DND-41 (cell line): Measurements from ENCODE around the gene HEATR5B.

Source experiments
- ATAC-seq: fragments of 200-7000 bp; cut with Tn5 transposase; 3 replicates; pipeline ENCODE4 v1.9.1; 2021; ENCODE audit warnings: low read depth; ENCODE audit not compliant: insufficient read depth
- DNase-seq: peaks from one replicate; pipeline ENCODE4 v3.0.0-alpha.2; 2020
- H2AFZ ChIP-seq: 2 replicates; pipeline ENCODE4 v1.6.0; 2012; ENCODE audit warnings: low read depth, low read length
- H3K27ac ChIP-seq: 2 replicates; pipeline ENCODE4 v1.5.1; 2012; ENCODE audit warnings: low read length, inconsistent platforms
- H3K27me3 ChIP-seq: fragments of 200-600 bp; sonication (generic); 2 replicates; pipeline ENCODE4 v1.6.0; 2012; ENCODE audit warnings: low read length, mild to moderate bottlenecking, inconsistent platforms; ENCODE audit not compliant: insufficient read depth, poor library complexity
- H3K36me3 ChIP-seq: 2 replicates; pipeline ENCODE4 v1.5.1; 2012; ENCODE audit warnings: low read length, inconsistent platforms; ENCODE audit not compliant: insufficient read depth
- H3K4me1 ChIP-seq: 2 replicates; pipeline ENCODE4 v1.5.1; 2012; ENCODE audit warnings: mild to moderate bottlenecking, low read length; ENCODE audit not compliant: insufficient read depth
- H3K4me2 ChIP-seq: 2 replicates; pipeline ENCODE4 v1.6.0; 2012; ENCODE audit warnings: mild to moderate bottlenecking, moderate library complexity, low read length, inconsistent platforms; ENCODE audit not compliant: insufficient read depth
- H3K4me3 ChIP-seq, 2 experiments: fragments of 200-600 bp in 1 of 2; shearing (Covaris generic) in 1 of 2; 2 replicates each; pipeline ENCODE4 v1.5.1; 2012 to 2016; ENCODE audit warnings: inconsistent platforms in 2 of 2, low read length in 2 of 2, mild to moderate bottlenecking in 2 of 2, low read depth in 1 of 2, moderate library complexity in 1 of 2
- H3K79me2 ChIP-seq: 2 replicates; pipeline ENCODE4 v1.6.0; 2012; ENCODE audit warnings: low read length, inconsistent platforms; ENCODE audit not compliant: insufficient read depth
- H3K9ac ChIP-seq: 2 replicates; pipeline ENCODE4 v1.6.0; 2012; ENCODE audit warnings: low read depth, mild to moderate bottlenecking, inconsistent platforms, low read length, moderate library complexity
- H3K9me3 ChIP-seq: 2 replicates; pipeline ENCODE4 v1.5.1; 2012; ENCODE audit warnings: low read length, moderate library complexity, mild to moderate bottlenecking, inconsistent platforms; ENCODE audit not compliant: insufficient read depth, severe bottlenecking
- H4K20me1 ChIP-seq: 2 replicates; pipeline ENCODE4 v1.6.0; 2012; ENCODE audit warnings: low read length; ENCODE audit not compliant: insufficient read depth
- CTCF ChIP-seq: IDR thresholded peaks from 2 replicates; pipeline ENCODE4 v1.5.1; 2012; ENCODE audit warnings: borderline replicate concordance, low read length, moderate library complexity, mild to moderate bottlenecking; ENCODE audit not compliant: poor library complexity, severe bottlenecking; ENCODE audit errors: extremely low read depth
- EZH2 ChIP-seq: IDR thresholded peaks from 3 replicates; pipeline ENCODE4 v1.6.1; 2012; ENCODE audit warnings: borderline replicate concordance, low read depth, mild to moderate bottlenecking, moderate library complexity, low read length, inconsistent platforms; ENCODE audit not compliant: severe bottlenecking

The HEATR5B gene

GRCh38 chr2:37060446-37060845, 23.7 kb downstream of the HEATR5B start:
- no peaks in the 10 kb centered on the region for H3K4me1 ChIP-seq
- peaks cover 68% of the 10 kb centered on the region for H3K36me3 ChIP-seq
- no peak overlapping the region for H3K27ac ChIP-seq
- no peak for DNase-seq
- ATAC-seq, result no peak
- no peaks in the 10 kb centered on the region for H3K79me2 ChIP-seq
- no peak for TF ChIP-seq CTCF
- no peak for TF ChIP-seq EZH2
- H3K9ac ChIP-seq, result no peak overlapping the region
- H3K4me2 ChIP-seq, result no peak overlapping the region
- H3K4me3 ChIP-seq, result no peak overlapping the region
- H4K20me1 ChIP-seq, result no peaks in the 10 kb centered on the region
- H2AFZ ChIP-seq, result no peak overlapping the region
- no peaks in the 10 kb centered on the region for H3K9me3 ChIP-seq
- H3K27me3 ChIP-seq, result no peaks in the 10 kb centered on the region

- Histone ChIP-seq H3K4me2 (no peak overlapping the region), H4K20me1 (no peaks in the 10 kb centered on the region), H3K9ac (no peak overlapping the region), H3K4me1 (no peaks in the 10 kb centered on the region), H3K79me2 (no peaks in the 10 kb centered on the region), H3K27me3 (no peaks in the 10 kb centered on the region), H2AFZ (no peak overlapping the region), H3K4me3 (no peak overlapping the region), H3K27ac (no peak overlapping the region), H3K36me3 (peaks cover 67% of the 10 kb centered on the region), H3K9me3 (no peaks in the 10 kb centered on the region)
- DNase-seq (no peak), ATAC-seq (no peak)
- TF ChIP-seq CTCF, result no peak
- no peak for TF ChIP-seq EZH2
Observed at GRCh38 chr2:37059841-37060240, 24.3 kb downstream of the HEATR5B start.

- H3K9me3 ChIP-seq, result no peaks in the 10 kb centered on the region
- no peak overlapping the region for H3K4me3 ChIP-seq
- no peak for TF ChIP-seq EZH2
- no peak for TF ChIP-seq CTCF
- H3K9ac ChIP-seq, result no peak overlapping the region
- no peak overlapping the region for H2AFZ ChIP-seq
- no peaks in the 10 kb centered on the region for H3K4me1 ChIP-seq
- H3K79me2 ChIP-seq, result no peaks in the 10 kb centered on the region
- H3K27me3 ChIP-seq, result no peaks in the 10 kb centered on the region
- DNase-seq (no peak), ATAC-seq (no peak)
- H3K4me2 ChIP-seq, result no peak overlapping the region
- no peak overlapping the region for H3K27ac ChIP-seq
- H3K36me3 ChIP-seq, result peaks cover 53% of the 10 kb centered on the region; the same call in 1 of the 2 replicates
- no peaks in the 10 kb centered on the region for H4K20me1 ChIP-seq
Observed at GRCh38 chr2:37052600-37053332, 31.4 kb downstream of the HEATR5B start.

- Histone ChIP-seq H3K4me2 (no peak overlapping the region), H3K9me3 (no peaks in the 10 kb centered on the region), H3K27me3 (no peaks in the 10 kb centered on the region), H3K4me1 (no peaks in the 10 kb centered on the region), H3K9ac (no peak overlapping the region), H4K20me1 (no peaks in the 10 kb centered on the region), H3K4me3 (no peak overlapping the region), H3K79me2 (no peaks in the 10 kb centered on the region), H2AFZ (no peak overlapping the region), H3K27ac (no peak overlapping the region), H3K36me3 (peaks cover 30% of the 10 kb centered on the region; the same call in 1 of the 2 replicates)
- ATAC-seq (no peak), DNase-seq (no peak)
- TF ChIP-seq CTCF, result no peak
- TF ChIP-seq EZH2, result no peak
Observed at GRCh38 chr2:37039580-37039979, 44.6 kb downstream of the HEATR5B start.
